Effector CD8-positive, alpha-beta T cell (primary cell): ENCODE results near the gene NUP35.

Experiments used
- DNase-seq: peaks from one replicate; lab custom pipeline; 2025; lab: John Stamatoyannopoulos, UW

Gene NUP35

DNA sequence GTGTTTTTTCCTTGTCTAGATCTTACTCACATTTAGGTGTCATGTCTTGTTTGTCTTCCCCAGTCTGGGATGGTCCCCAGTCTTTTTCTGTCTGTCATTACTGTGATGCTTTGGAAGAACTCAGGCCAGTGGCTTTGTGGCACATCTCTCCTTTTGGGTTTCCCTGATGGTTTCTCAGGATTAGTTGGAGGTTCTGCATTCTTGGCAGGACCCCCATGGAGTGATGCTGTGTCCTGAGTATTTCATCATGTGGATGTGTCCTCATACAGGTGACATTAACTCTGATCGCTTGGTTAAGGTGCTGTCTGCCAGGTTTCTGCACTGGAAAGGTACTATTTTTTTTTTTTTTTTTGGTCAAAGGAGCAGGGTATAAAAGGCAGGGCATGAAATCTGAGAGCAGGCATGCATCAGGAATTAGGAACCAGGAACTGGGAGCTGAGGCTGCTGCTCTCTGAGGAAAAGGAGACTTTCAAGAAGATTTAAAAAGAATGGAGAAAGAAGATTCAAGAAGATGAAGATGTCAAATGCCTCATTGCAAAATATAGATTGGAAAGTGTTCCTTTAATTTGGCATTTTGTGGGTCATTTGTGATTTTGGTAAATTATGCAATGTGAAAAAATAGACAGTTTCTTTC, 85.3 kb downstream of the NUP35 start:
- DNase-seq: no peak
